Limb (tissue), 2 donors: ENCODE measurements around the gene AFM.

Source experiments
- DNase-seq, 2 donors: peaks; one replicate each; pipeline ENCODE4 v3.0.0-alpha.2; 2016; ENCODE audit errors: extremely low spot score in 2 of 2

Gene AFM

GRCh38 chr4:73481358-73481757 is at the start of gene AFM:
AFM (plus strand) TSS chr4:73481745; CDS start chr4:73481776, 31 bp downstream.
- DNase-seq, result no peak

- no peak for DNase-seq
Measured at GRCh38 chr4:73431813-73432168, 49.8 kb upstream of the AFM start.

- DNase-seq, result no peak
Measured at GRCh38 chr4:73432169-73433000, 49.2 kb upstream of the AFM start.

GRCh38 chr4:73433140-73433539 is 48.4 kb upstream of the AFM start:
- DNase-seq, result no peak

GRCh38 chr4:73434311-73434710 is 47.2 kb upstream of the AFM start:
- no peak for DNase-seq

- DNase-seq, result no peak
Measured at GRCh38 chr4:73435984-73436383, 45.6 kb upstream of the AFM start, which contains the start of gene AFP. AFP (plus strand) TSS chr4:73436221; CDS start chr4:73436263, 42 bp downstream.

GRCh38 chr4:73436674-73437557 is 44.6 kb upstream of the AFM start:
- no peak for DNase-seq

GRCh38 chr4:73437558-73437956 is 44.0 kb upstream of the AFM start:
- no peak for DNase-seq

GRCh38 chr4:73438048-73438447 is 43.5 kb upstream of the AFM start:
- DNase-seq, result no peak

GRCh38 chr4:73438582-73439215 is 42.8 kb upstream of the AFM start:
- DNase-seq, result no peak

- DNase-seq, result no peak
Measured at GRCh38 chr4:73439445-73439844, 42.1 kb upstream of the AFM start.

- no peak for DNase-seq
Measured at GRCh38 chr4:73439991-73440390, 41.6 kb upstream of the AFM start.

- DNase-seq, result no peak
Measured at GRCh38 chr4:73440653-73441052, 40.9 kb upstream of the AFM start.

- DNase-seq, result no peak
Measured at GRCh38 chr4:73442275-73442674, 39.3 kb upstream of the AFM start.

GRCh38 chr4:73443224-73443623 is 38.3 kb upstream of the AFM start:
- no peak for DNase-seq

- no peak for DNase-seq
Measured at GRCh38 chr4:73445383-73446335, 35.9 kb upstream of the AFM start.

- DNase-seq, result peak in 1 of 2 donors; percentile 40
Measured at GRCh38 chr4:73446336-73446938, 35.1 kb upstream of the AFM start.

GRCh38 chr4:73447671-73448070 is 33.9 kb upstream of the AFM start:
- no peak for DNase-seq

- no peak for DNase-seq
Measured at GRCh38 chr4:73448448-73449203, 32.9 kb upstream of the AFM start.
